NCI-H446 (cell line): ENCODE data around the gene GJA9.
"Not testable (repeated sequence)": the region's sequence is repeated elsewhere in the genome, so short reads cannot be mapped to it uniquely, and the experiment has no call there.

Experiments used
- DNase-seq, 2 experiments: peaks; one replicate each; lab custom pipeline; 2025; lab: John Stamatoyannopoulos, UW

Gene GJA9

DNA sequence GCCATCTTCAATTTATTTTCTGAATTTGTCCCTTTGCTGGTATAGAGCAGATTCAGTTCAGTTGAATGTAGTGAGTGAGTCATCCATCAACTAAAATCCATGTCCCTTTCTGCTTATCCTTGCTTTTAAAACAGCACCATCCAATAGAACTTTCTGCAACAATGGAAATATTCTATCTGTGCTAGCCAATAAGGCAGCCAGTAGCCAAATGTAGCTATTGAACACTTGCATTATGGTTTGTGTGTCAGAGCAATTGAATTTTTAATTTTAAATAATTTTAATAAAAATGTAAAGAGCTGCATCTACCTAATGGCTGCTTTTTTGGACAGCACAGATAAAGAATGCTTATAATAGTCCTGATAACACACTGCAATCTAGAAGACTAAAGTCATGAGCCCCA lies at the start of gene GJA9:
Gene GJA9, minus strand, starts transcription at position 101 of the 400 bp plus-strand sequence. CDS start 5,489 bp downstream, outside the sequence.
- DNase-seq = no peak

DNA sequence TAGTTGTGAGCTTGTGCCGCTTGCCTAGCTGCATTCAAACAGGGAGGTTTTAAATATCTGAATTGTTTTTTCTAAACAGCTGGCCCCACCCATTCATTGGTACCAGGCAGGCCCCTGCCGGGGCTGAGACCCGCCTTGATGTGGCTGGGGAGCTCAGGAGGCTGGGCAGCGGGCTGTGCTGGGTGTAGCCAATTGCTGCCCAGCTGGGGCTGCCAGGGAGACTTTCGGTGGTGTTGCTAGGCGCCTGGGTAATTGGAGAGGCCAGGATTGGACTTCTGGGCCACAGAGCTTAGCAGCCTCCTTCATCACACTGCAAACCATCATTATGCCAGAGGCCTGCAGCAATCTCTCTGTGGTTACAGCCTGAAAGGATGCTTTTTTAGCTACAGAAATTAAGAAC lies 48.1 kb upstream of the GJA9 start:
- no peak for DNase-seq

DNA sequence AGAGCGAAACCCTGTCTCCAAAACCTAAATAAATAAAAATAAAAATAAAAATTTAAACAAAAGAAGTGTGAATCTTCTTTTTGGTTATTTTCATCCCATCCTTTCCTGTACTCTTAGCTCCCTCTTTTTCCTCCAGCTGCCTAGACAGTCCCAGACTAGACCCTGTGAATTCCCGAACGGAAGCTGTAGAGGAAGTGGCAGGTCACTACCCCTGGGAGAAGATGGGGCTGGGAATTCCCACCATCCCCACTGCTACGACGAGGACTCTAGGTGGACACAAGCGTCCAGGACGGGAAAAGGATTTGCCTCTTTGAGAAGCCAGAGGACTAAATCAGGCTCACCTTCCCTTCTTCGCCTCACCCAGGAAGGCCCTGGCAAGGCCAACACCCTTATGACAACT lies 47.7 kb upstream of the GJA9 start:
- no peak for DNase-seq

DNA sequence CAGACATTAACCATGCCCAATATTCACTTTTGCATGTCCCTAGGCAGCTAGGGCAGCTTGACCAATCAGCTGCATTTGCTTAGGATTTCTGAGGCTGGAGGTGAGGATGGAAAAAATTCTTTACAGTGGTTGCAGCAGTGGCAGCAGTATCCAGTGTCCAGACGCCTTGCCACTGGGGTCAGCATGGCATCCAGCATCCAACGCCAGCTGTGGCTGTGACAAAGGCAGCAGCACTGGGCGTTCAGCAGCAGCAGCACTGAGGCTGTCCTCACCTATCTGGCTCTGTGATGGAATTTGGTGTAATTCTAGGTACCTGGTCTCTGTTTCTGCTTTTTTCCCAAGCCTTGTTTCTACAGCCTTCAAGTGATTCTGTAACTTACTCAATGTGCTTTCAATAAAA lies 44.7 kb upstream of the GJA9 start:
- no peak for DNase-seq

DNA sequence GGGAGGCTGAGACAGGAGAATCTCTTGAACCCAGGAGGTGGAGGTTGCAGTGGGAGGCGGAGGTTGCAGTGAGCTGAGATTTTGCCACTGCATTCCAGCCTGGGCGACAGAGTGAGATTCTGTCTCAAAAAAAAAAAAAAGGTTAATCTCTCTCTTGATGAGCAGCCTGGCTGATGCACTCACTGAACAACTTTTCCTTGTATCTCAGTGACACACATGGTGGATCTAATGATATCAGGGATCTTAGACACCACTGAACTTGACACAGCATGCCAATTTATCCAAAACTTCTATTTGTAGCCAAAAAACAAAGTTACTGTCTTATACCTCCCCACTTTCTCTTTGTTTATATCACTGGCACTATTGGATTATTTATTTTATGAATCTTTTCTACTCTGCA lies 44.0 kb upstream of the GJA9 start:
- no peak for DNase-seq

DNA sequence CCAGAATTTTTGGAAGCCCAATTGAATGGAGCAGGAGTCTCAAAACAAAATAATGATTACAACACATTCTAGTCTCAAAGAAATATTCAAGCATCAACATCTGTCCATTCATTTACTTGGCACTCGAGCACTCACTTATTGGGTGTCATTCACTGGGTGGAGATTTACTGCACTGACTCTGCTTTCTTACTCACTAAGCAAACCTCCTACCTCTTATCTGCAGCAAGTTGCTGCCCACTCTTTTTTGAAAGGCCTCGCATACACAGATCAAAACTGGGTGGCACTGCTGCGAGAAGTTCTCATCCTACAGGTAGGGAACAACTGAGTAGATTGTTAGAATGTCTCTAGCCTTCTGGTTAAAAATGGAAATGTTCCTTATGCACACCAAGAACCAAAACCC lies 42.2 kb upstream of the GJA9 start:
- DNase-seq = no peak

DNA sequence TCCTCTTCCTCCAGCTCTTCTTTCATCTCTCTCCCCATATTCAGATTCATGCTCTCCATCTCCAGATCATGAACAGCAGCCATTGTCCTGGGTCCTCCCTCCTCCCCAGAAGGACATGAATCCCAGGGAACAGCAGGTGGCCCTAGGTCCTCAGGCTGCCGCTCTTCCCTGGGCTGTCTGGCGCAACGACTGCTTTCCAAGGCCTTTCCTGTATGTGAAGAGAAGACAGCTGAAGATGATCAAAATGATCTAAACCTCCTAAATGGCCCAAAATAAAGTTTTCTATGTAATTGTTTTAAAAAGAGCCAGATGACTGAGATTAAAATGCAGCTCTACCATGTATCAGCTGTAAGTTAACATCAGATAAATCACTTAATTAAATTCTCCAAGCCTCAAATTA lies 37.7 kb upstream of the GJA9 start:
- DNase-seq = no peak

DNA sequence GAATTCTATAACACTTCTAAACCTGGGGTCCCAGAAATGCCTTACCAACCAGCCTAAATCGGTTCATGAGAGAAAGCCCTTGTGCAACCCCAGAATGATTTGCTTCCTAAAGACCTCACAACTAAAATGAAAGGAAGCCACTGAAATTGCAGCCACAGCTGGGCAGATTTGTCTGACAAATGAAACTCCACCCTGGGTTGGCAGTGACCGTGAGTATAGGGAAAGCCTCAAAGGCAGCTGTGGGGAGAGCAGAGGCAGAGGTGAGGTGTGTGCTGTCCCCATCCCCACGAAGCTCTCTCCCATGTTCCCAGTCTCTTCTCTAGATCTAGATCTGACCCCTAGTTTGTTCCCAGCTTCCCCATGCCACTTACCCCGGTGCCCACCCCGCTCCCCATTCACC lies 37.2 kb upstream of the GJA9 start:
- DNase-seq = no peak

DNA sequence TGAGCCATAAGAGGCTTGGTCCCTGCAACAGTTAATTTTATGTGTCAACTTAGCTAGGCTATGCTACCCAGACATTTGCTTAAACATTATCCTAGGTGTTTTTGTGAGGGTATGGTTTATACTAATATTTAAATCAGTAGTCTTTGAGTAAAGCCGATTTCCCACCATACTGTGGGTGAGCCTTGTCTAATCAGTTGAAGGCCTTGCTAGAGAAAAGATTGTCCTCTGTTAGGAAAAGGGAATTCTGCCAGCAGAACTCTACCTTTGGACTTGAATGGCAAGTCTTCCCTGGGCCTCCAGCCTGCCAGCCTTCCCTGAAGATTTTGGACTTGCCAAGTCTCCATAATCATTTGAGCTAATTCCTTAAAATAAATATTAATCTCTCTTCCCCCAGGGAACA lies 36.4 kb upstream of the GJA9 start:
- DNase-seq = no peak

DNA sequence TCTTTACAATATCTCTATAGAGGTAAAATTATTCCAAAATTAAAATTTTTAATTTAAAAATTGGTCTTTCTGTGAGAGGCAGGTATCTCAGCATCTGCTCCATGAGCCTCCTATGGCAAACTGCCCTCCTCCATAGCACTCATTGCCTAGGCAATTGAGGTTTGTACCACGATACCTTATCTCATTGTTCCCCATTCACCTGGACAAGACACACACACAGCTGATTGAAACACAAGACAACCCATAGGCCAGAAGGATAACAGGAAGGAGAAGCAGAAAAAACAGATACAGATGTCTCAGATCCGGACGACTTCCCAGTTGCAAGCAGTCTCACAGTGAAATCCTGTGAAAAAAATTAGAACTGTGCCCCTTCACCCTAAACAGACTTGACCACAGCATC lies 36.0 kb upstream of the GJA9 start:
- DNase-seq = no peak

DNA sequence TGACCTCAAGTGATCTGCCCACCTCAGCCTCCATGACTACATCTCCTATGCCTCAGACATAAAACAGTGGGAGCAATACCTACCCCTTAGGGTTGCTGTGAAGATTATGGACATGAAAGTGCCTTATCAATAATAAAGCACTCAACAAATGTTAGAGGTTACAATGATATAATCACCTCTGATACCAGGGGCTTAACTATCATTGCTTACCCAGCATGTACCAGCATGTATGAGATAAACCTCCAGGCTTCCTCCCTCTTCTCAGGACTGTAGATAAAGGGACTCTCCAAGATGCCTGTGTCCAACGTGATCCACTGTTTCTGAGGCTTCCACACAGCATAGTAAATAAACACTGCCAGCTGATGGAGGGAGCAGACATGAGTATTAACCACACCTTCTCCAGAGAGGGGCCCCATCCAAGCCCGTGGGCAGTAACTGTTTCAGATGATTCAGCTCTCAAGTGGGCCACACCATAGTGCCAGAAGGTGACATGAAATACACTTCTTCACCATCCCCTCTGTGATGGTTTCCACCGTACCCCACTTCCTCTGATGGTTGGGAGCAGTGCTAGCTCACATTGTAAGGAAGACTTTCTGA lies 34.1 kb upstream of the GJA9 start:
- no peak for DNase-seq

DNA sequence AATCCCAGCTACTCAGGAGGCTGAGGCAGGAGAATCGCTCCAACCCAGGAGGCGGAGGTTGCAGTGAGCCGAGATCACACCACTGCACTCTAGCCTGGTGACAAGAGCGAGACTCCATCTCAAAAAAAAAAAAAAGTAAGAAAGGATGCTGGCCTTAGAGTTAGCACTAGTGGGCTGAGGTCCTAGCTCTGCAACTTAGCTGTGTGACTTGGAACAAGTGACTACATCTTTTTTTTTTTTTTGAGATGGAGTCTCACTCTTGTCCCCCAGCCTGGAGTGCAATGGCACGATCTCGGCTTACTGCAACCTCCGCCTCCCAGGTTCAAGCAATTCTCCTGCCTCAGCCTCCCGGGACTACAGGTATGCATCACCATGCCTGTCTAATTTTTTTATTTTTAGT lies 33.5 kb upstream of the GJA9 start:
- not testable (repeated sequence) for DNase-seq

DNA sequence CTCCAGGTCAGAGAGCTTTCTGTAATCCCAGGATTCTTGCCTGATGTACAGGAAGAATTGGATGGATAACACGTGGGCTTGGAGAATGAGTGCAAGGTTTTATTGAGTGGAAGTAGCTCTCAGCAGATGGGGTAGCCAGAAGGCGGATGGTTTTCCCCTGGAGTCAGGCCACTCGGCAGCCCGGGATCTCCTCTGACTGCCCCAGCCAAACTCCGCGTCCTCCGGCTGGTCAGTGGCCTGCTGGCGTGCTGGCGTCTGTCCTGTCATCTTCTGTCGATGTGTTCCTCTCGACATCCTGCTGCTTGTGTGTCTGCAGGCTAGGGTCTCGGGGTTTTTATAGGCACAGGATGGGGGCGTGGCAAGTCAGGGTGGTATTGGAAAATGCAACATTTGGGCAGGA lies 27.4 kb upstream of the GJA9 start:
- DNase-seq = peak in 1 of 2 experiments; percentile 21

DNA sequence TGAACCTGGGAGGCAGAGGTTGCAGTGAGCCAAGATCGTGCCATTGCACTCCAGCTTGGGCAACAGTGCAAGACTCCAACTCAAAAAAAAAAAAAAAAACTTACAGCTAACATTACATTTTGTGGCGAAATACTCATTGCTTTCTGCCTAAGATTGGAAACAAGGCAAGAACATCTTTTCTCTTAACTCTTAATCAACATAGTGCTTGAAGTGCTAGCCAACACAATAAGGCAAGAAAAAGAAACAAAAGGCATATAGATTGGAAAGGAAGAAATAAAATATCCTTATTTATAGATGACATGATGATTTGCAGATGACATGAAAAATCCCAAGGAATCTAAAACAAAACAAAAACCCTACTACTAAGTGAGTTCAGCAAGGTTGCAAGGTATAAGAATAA lies 24.6 kb upstream of the GJA9 start:
- DNase-seq = no peak

DNA sequence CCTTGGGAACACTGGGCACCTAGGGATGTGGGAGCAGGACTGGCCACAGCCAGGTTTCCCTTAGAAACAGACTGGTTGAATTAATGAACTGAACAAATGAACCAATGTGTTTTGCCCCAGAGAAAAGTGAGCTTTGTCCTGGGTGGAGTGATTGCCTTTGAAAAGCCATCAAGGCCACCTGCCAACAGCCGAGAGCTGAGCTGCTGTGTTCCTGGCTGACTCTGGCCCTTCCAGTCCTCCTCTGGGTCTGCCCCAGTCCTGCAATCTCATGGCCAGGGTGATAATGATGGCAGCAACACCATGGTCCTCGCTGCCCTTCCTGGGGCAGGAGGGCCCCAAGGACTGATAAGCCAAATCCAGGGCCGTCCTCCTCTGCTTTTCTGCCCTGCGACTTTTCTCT lies 18.2 kb upstream of the GJA9 start:
- DNase-seq = no peak

DNA sequence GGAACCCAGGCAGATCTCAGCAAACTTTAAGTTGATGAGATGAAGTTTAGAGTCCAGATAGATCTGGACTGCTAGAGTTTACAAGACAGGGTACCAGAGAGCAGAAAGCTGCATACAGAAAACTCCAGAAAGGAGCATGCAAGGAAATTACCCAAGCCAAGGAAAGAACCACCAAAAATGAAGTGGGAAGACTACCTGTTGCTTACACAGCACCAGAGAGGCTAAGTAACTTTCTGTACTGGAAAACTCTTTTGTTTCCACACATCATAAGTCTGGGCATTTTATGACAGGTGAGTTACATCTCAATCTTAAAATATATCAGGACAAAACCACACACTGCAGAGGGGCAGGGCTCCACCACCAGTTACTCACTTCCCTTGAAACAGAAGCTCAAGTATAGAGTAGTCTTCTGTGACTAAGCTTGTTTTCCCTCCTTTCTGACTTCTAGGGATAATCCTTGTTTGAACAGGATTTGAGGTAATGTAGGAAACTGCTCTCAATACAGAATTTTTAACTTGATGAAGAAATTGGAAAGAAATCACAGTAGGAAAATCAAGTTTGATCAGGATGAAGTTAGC lies 17.4 kb upstream of the GJA9 start:
- no peak for DNase-seq

DNA sequence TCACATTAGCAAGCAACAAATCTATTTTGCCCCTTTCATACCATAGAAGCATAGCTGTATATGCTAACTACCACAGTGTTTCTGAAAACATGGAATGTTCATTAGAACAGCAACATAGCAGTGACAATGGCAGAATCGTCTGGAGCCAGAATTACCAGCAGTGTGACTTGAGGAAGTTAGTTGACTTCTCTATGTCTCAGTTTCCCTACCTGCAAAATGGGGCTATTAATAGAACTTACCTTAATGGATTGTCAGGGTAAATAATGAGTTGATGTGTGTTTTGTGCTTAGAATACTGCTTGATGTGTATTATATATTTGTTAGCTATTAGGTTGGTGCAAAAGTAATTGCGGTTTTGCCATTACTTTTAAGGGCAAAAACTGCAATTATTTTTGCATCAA lies 14.8 kb upstream of the GJA9 start:
- DNase-seq = no peak

DNA sequence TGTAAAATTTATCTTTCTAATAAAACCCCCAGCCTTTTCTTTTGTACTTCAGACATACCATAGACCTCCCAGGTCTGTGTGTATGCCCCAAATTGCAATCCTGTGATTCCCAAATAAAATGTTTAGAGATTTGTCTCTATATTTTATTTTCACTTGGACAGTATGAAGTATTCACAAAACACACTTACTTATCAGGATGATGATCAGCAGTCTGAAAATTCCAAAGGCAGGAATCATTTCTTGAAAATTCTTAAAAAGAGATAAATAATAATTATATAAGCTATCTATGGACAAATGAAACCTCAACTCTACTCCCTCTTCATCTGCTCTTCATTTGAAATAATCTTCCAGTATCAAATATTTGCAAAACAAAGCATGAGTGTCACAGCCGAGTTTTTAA lies 11.6 kb upstream of the GJA9 start:
- no peak for DNase-seq

DNA sequence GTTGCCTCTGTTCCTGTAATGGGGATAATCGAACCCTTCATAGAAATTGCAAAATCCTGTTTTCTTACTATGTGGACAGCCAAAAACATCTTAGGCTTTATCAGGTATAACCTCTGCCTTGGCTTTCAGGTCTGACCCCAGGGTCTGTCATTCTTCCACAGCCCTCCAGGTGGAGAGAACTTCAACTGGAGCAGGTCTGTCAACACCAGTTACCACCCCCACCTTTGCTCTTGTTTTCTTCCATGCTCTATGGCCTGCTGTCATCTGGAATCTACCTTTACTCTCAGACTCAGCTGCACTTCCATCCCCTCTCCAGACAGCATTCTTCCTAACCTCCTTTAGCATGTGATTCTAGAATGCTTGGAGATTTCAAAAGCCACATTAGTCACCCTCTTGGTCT lies 10.4 kb upstream of the GJA9 start:
- no peak for DNase-seq

DNA sequence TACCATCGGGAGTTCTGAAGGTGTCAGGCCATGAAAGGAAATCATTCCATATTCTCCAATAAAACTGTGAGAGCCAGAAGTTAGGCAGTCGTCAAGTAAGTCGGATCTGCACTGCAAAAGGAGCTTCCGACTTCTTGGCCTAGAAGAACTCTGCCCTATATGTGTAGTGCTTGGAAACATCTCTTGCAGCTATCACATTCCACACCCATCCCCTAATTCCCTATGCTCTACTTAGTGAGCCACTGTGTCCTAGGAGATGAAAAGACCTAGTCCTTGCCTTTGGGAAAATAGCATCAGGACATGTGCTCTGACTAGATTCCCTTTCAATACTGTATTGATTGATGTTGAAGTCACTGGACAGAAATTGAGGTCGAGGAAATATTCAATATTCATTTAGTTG lies 8.2 kb upstream of the GJA9 start:
- no peak for DNase-seq

DNA sequence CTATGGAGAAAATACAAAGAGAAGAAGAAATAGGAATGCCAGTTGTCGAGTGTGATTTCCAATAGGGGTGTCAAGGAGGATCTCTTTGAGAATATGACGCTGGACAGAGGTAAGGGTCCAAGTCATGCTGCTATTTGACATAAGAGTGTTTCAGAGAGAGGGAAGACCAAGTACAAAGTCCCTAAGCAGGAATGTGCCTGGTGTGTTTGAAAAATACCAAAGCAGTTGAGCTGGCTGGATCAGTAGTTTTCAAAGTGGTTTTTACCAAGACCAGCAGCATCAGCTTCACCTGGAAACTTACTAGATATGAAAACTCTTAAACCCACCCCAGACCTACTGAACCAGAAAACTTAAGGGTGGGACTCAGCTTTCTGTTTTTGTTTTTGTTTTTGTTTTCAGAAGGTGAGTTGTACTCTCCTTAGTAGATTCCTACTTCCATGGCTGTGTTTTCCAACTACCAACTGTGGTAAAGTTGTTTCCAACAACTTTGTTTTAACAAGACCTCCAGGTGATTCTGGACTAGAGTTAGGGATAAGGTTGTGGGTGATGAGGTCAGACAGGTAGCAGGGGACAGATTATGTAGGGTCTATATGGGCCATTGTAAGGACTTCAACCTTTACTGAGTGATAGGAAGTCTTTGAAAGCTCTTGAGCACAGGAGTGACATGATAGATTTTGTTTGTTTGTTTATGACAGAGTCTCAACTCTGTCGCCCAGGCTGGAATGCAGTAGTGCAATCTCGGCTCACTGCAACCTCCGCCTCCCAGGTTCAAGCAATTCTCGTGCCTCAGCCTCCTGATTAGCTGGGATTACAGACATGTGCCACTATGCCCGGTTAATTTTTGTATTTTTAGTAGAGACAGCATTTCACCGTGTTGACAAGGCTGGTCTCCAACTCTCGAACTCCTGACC lies 7.3 kb upstream of the GJA9 start:
- no peak for DNase-seq

DNA sequence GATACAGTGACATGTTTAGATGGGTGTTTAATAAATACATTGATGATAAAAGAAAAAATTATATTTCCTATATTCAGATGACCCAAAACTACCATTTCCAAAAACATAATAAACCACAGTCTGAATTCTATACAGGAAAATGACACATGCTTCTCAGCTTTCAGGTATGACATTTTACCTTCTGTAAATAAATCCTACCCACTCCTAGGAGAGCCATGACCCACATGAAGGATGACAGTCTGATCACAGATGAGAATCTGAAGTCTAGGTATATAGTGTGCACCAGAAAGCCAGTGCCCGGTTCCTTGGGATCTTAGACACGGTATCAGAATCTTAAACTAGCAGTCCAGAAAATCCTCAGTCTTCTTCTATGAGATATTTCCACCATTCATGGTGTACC lies 3.7 kb upstream of the GJA9 start:
- DNase-seq = no peak

DNA sequence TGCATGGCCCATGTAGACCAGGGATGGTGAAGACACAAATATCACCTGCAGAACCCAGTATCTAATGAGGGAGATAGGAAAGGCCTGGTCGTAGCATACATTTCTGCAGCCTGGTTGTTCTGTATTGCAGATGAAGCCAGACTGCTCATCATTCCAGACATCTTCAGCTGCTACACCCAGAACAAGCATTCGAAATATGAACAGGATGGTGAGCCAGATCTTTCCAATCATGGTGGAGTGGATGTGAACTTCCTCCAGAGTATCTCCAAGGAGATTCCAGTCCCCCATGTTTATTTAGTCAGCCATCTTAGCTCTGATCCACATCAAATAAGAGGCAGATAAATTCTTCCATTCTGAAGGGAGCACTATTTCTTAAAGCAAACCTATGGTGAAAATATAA lies 5.6 kb downstream of the GJA9 start:
- no peak for DNase-seq
